Stomach (tissue), 9 donors: ENCODE measurements around the gene CCDC141. TPM values are rescaled to one million over a fixed set of nuclear protein-coding genes. Genes with fewer than 3 reads are reported as not detected.

Source experiments
- DNase-seq, 2 donors: peaks; one replicate each; pipeline versions ENCODE4 v3.0.0 to v3.0.0-alpha.2; 2013 to 2019
- H3K27ac ChIP-seq, 5 donors: fragments of 200-600 bp in 4 of 5; sonication (generic) in 4 of 5; one replicate each; pipeline ENCODE4 v1.5.1; 2013 to 2019; ENCODE audit warnings: mild to moderate bottlenecking in 1 of 5, moderate library complexity in 1 of 5
- H3K27me3 ChIP-seq, 3 donors: fragments of 200-600 bp; sonication (generic); one replicate each; pipeline ENCODE4 v1.5.1; 2017 to 2019; ENCODE audit warnings: mixed run types in 1 of 3
- H3K36me3 ChIP-seq, 4 donors: fragments of 200-600 bp; sonication (generic); 1 replicate in 3 of 4; 2 replicates in 1 of 4; pipeline ENCODE4 v1.5.1; 2016 to 2019
- H3K4me1 ChIP-seq, 4 donors: fragments of 200-600 bp; sonication (generic); one replicate each; pipeline ENCODE4 v1.5.1; 2016 to 2019
- H3K4me3 ChIP-seq, 4 donors: fragments of 200-600 bp; sonication (generic) in 3 of 4; one replicate each; pipeline ENCODE4 v1.5.1; 2016 to 2019; ENCODE audit warnings: mild to moderate bottlenecking in 1 of 4
- H3K9me3 ChIP-seq, 4 donors: fragments of 200-600 bp; sonication (generic); one replicate each; pipeline ENCODE4 v1.5.1; 2016 to 2019
- EP300 ChIP-seq: sonication (generic); formaldehyde crosslinking; IDR thresholded peaks from one replicate; pipeline ENCODE4 v1.6.1; 2017; ENCODE audit warnings: antibody characterized with exemption
- POLR2A ChIP-seq, 4 donors: fragments of 450-650 bp; IDR thresholded peaks; one replicate each; pipeline ENCODE4 v1.6.1; 2016; ENCODE audit warnings: antibody characterized with exemption in 4 of 4, control low read depth in 2 of 4, mild to moderate bottlenecking in 1 of 4, moderate library complexity in 1 of 4
- POLR2AphosphoS5 ChIP-seq, 3 donors: sonication (generic); formaldehyde crosslinking; IDR thresholded peaks; one replicate each; pipeline ENCODE4 v1.6.1; 2016; ENCODE audit warnings: antibody characterized with exemption in 3 of 3
- WGBS, 5 donors: extraction: QIAGEN DNeasy Blood & Tissue Kit in 3 of 5; methylation state at CpG; one replicate each; pipeline versions ENCODE4 v1.1.5 to v1.1.7; 2013 to 2018; 5-methylcytosine and 5-hydroxymethylcytosine counted together
- intact Hi-C: fragments of 100-400 bp; cut with DNase I; formaldehyde crosslinking; loops from one replicate; pipeline ENCODE4 v1.15.1; 2023; ENCODE audit warnings: low total_unique reads
- polyA plus RNA-seq, 3 donors: library from polyadenylated mRNA; stranded (reverse); fragments of 200-250 nt; gene quantifications; one replicate each; pipeline ENCODE4 v1.2.3, GENCODE V29; 2013
- total RNA-seq, 5 donors: library from RNA; depleted of rRNA; stranded (reverse); fragments of >200 nt; gene quantifications; one replicate each; pipeline versions ENCODE4 v1.1.0 to v1.2.3, GENCODE V29; 2014 to 2016
- TF ChIP-seq, protein P1 (sequence below), 7 experiments: fragments of 450-650 bp in 4 of 7; fragments of 200-600 bp in 3 of 7; sonication (generic) in 3 of 7; IDR thresholded peaks; one replicate each; pipeline ENCODE4 v1.5.1; 2016 to 2019; ENCODE audit warnings: antibody characterized with exemption in 7 of 7, control low read depth in 2 of 7, mild to moderate bottlenecking in 1 of 7
- donor health status: healthy with polysubstance abuse.
- donor health status: Bipolar disorder and iron deficiency.
- donor health status: healthy.

Gene CCDC141
- total and polyA plus RNA-seq, 8 donors: 0.10 to 12.5 (median 1.2) TPM; not detected in 1

- TF ChIP-seq EP300: no peak
- Histone ChIP-seq H3K4me1 (peaks cover 0 to 5% (median 0%) of the 10 kb centered on the region in 4 donors), H3K4me3 (no peak overlapping the region), H3K27ac (no peak overlapping the region), H3K9me3 (no peaks in the 10 kb centered on the region), H3K36me3 (no peaks in the 10 kb centered on the region), H3K27me3 (no peaks in the 10 kb centered on the region)
- 84 to 98% (median 94%) methylated on average over 1 of the region's 1 CpG for WGBS, 5 donors
- intact Hi-C loops: no loop called here
- DNase-seq: no peak
Observed at GRCh38 chr2:178819147-178819875, 230.6 kb downstream of the CCDC141 start.

DNA sequence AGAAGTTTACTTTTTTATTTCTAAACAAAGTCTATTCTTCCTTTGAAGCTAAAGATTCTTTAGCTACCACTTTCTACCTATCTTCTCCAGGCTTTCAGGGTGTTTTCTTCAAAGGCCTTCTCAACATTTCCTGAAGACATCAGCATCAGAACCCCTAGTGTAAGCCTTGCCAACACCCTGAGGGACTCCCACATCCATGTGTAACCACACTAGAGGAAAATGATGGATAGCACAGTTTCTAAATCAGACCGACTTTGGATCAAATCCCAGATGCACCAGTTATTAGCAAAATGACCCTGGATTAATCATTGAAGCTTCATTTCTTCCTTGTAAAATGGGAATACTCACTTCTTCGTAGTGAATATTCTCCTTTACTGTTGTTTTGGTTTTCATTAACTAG, 238.0 kb downstream of the CCDC141 start:
- H3K27ac ChIP-seq: no peak overlapping the region
- no peak for DNase-seq
- no peaks in the 10 kb centered on the region for H3K36me3 ChIP-seq
- intact Hi-C loops: no loop called here
- H3K4me3 ChIP-seq: no peak overlapping the region
- H3K9me3 ChIP-seq: no peaks in the 10 kb centered on the region
- 75 to 86% (median 81%) methylated on average over 2 of the region's 2 CpGs for WGBS, 5 donors
- TF ChIP-seq EP300 (no peak), POLR2AphosphoS5 (IDR thresholded peaks at IDR 0.05) (no peak), POLR2A (IDR thresholded peaks at IDR 0.05) (no peak)
- peaks cover 0 to 9% (median 2%) of the 10 kb centered on the region in 4 donors for H3K4me1 ChIP-seq
- H3K27me3 ChIP-seq: no peaks in the 10 kb centered on the region

DNA sequence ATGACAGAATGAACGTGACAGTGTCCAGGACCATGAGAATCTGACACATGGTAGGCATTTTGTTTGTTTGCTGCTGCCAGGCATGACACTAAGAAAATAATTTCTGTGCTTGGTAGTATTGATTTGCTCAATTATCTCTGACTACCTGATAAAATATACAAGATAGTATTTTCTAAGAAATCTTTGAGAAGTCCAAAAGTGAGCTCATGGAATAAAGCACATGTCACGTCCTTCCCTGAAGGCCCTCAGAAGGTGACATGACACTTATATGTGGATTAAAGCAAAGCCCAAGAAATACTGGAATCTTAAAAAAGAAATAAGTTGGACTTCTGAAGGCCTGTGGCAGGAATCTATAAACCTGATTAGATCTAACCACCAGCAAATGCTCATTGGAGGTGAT, 238.9 kb downstream of the CCDC141 start:
- TF ChIP-seq POLR2A (IDR thresholded peaks at IDR 0.05) (no peak), EP300 (no peak), POLR2AphosphoS5 (IDR thresholded peaks at IDR 0.05) (no peak)
- TF ChIP-seq, protein P1, sequence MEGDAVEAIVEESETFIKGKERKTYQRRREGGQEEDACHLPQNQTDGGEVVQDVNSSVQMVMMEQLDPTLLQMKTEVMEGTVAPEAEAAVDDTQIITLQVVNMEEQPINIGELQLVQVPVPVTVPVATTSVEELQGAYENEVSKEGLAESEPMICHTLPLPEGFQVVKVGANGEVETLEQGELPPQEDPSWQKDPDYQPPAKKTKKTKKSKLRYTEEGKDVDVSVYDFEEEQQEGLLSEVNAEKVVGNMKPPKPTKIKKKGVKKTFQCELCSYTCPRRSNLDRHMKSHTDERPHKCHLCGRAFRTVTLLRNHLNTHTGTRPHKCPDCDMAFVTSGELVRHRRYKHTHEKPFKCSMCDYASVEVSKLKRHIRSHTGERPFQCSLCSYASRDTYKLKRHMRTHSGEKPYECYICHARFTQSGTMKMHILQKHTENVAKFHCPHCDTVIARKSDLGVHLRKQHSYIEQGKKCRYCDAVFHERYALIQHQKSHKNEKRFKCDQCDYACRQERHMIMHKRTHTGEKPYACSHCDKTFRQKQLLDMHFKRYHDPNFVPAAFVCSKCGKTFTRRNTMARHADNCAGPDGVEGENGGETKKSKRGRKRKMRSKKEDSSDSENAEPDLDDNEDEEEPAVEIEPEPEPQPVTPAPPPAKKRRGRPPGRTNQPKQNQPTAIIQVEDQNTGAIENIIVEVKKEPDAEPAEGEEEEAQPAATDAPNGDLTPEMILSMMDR (IDR thresholded peaks at IDR 0.05): no peak
- whole genome bisulfite sequencing, 5 donors: 75 to 85% (median 81%) methylated on average over 2 of the region's 2 CpGs

GRCh38 chr2:178810422-178810821, 239.5 kb downstream of the CCDC141 start:
- DNase-seq: no peak
- Histone ChIP-seq H3K4me1 (peaks cover 0 to 9% (median 2%) of the 10 kb centered on the region in 4 donors), H3K9me3 (no peaks in the 10 kb centered on the region), H3K36me3 (no peaks in the 10 kb centered on the region), H3K27me3 (no peaks in the 10 kb centered on the region), H3K4me3 (no peak overlapping the region), H3K27ac (no peak overlapping the region)
- no peak for TF ChIP-seq POLR2AphosphoS5 (IDR thresholded peaks at IDR 0.05)
- TF ChIP-seq EP300: no peak
- no peak for TF ChIP-seq POLR2A (IDR thresholded peaks at IDR 0.05)
- TF ChIP-seq, protein P1 (IDR thresholded peaks at IDR 0.05): no peak
- WGBS, 5 donors: 86 to 93% (median 91%) methylated on average over 5 of the region's 5 CpGs
- intact Hi-C loops: no loop called here

More for the DNA sequence above, 238.9 kb downstream of the CCDC141 start:
- Histone ChIP-seq H3K27ac (no peak overlapping the region), H3K27me3 (no peaks in the 10 kb centered on the region), H3K36me3 (no peaks in the 10 kb centered on the region), H3K9me3 (no peaks in the 10 kb centered on the region), H3K4me3 (no peak overlapping the region), H3K4me1 (peaks cover 0 to 9% (median 2%) of the 10 kb centered on the region in 4 donors)
- no peak for DNase-seq
- intact Hi-C loops: no loop called here

GRCh38 chr2:178807227-178808008, 242.5 kb downstream of the CCDC141 start, which contains the start of gene TTN:
Gene TTN, minus strand, starts transcription at chr2:178807423. Its CDS starts 2,781 bp downstream, at chr2:178804642.
- intact Hi-C loops: no loop called here
- no peak for DNase-seq
- 80 to 90% (median 85%) methylated on average over 10 of the region's 10 CpGs for WGBS, 5 donors

More at GRCh38 chr2:178807227-178808008, 242.5 kb downstream of the CCDC141 start, which contains the start of gene TTN:
- Histone ChIP-seq H3K27ac (no peak within 1 kb of the TSS), H3K4me1 (peaks cover 0 to 9% (median 2%) of the 10 kb centered on the region in 4 donors), H3K27me3 (no peaks in the 10 kb centered on the region), H3K9me3 (no peaks in the 10 kb centered on the region), H3K4me3 (no peak within 1 kb of the TSS), H3K36me3 (no peaks in the 10 kb centered on the region)
- TF ChIP-seq POLR2AphosphoS5 (IDR thresholded peaks at IDR 0.05) (no peak), POLR2A (IDR thresholded peaks at IDR 0.05) (no peak), EP300 (no peak)
- TF ChIP-seq, protein P1 (IDR thresholded peaks at IDR 0.05): no peak
